Measurements from ENCODE around the gene HHATL.

HHATL gene

GRCh38 chr3:42665050-42665878 is 37.3 kb downstream of the HHATL start:
- TF ChIP-seq CTCF (IDR thresholded peaks at IDR 0.05; ENCODE audit: extremely low read depth, missing control alignments): no peak
- no peak for DNase-seq (ENCODE audit: low spot score)

GRCh38 chr3:42664438-42664803 is 38.2 kb downstream of the HHATL start:
- TF ChIP-seq CTCF (IDR thresholded peaks at IDR 0.05; ENCODE audit: extremely low read depth, missing control alignments): no peak
- no peak for DNase-seq (ENCODE audit: low spot score)

- DNase-seq (ENCODE audit: low spot score): peak; percentile 67
- TF ChIP-seq CTCF (IDR thresholded peaks at IDR 0.05; ENCODE audit: extremely low read depth, missing control alignments): no peak
Measured at GRCh38 chr3:42663581-42664437, 38.8 kb downstream of the HHATL start.

- no peak for TF ChIP-seq CTCF (IDR thresholded peaks at IDR 0.05; ENCODE audit: extremely low read depth, missing control alignments)
- no peak for DNase-seq (ENCODE audit: low spot score)
Measured at GRCh38 chr3:42662813-42663535, 39.6 kb downstream of the HHATL start.

- no peak for DNase-seq (ENCODE audit: low spot score)
- no peak for TF ChIP-seq CTCF (IDR thresholded peaks at IDR 0.05; ENCODE audit: extremely low read depth, missing control alignments)
Measured at GRCh38 chr3:42662037-42662812, 40.4 kb downstream of the HHATL start.

GRCh38 chr3:42661593-42662022 is 41.0 kb downstream of the HHATL start:
- DNase-seq (ENCODE audit: low spot score): no peak
- no peak for TF ChIP-seq CTCF (IDR thresholded peaks at IDR 0.05; ENCODE audit: extremely low read depth, missing control alignments)

Data from GM20000 (cell line).